OCI-LY3 (cell line): ENCODE data around the gene LSM12.
A peak's percentile ranks its signal among the peaks of the same experiment; 100 is the strongest.

Source experiments
- H2AFZ ChIP-seq: fragments of 200-600, 300-600 bp; shearing (Covaris generic); 2 replicates; pipeline ENCODE4 v1.6.0; 2014; ENCODE audit warnings: antibody characterized with exemption, low read depth, low read length
- H3K27ac ChIP-seq: fragments of 200-600, 300-600 bp; sonication (generic); 2 replicates; pipeline ENCODE4 v1.5.1; 2014; ENCODE audit warnings: mild to moderate bottlenecking, low read length, moderate library complexity, mixed read lengths
- H3K27me3 ChIP-seq: fragments of 200-600, 300-600 bp; sonication (generic); 2 replicates; pipeline ENCODE4 v1.6.1; 2014; ENCODE audit warnings: low read depth, low read length, mixed read lengths
- H3K36me3 ChIP-seq: fragments of 200-600, 300-600 bp; sonication (generic); replicated peaks from 2 replicates; pipeline ENCODE3; 2014; ENCODE audit warnings: low read depth, low read length, mixed read lengths
- H3K4me1 ChIP-seq: fragments of 300-600, 200-600 bp; sonication (generic); 2 replicates; pipeline ENCODE4 v1.6.1; 2014; ENCODE audit warnings: low read length, mixed read lengths
- H3K4me2 ChIP-seq: fragments of 200-600, 300-600 bp; sonication (generic); 2 replicates; pipeline ENCODE4 v1.6.1; 2014; ENCODE audit warnings: low read length, mixed read lengths
- H3K4me3 ChIP-seq: fragments of 300-600, 200-600 bp; sonication (generic); 2 replicates; pipeline ENCODE4 v1.5.1; 2014; ENCODE audit warnings: antibody characterized with exemption, mild to moderate bottlenecking, low read length, moderate library complexity
- H3K79me2 ChIP-seq: fragments of 300-600, 200-600 bp; shearing (Covaris generic); 2 replicates; pipeline ENCODE4 v1.6.1; 2014; ENCODE audit warnings: mild to moderate bottlenecking, low read length, mixed read lengths
- H3K9ac ChIP-seq: fragments of 300-600, 200-600 bp; shearing (Covaris generic); 2 replicates; pipeline ENCODE4 v1.6.0; 2014; ENCODE audit warnings: mild to moderate bottlenecking, low read length, moderate library complexity
- H3K9me3 ChIP-seq: fragments of 200-600, 300-600 bp; shearing (Covaris generic); 2 replicates; pipeline ENCODE4 v1.6.1; 2014; ENCODE audit warnings: low read length, mixed read lengths; ENCODE audit not compliant: insufficient read depth
- H4K20me1 ChIP-seq: fragments of 200-600, 300-600 bp; sonication (generic); 2 replicates; pipeline ENCODE4 v1.6.1; 2016; ENCODE audit warnings: low read length, mixed read lengths; ENCODE audit not compliant: insufficient read depth
- CTCF ChIP-seq: fragments of 200-600, 300-600 bp; sonication (generic); IDR thresholded peaks from 2 replicates; pipeline ENCODE4 v1.5.1; 2014; ENCODE audit warnings: antibody characterized with exemption, low read length, low read depth
- EZH2phosphoT487 ChIP-seq: fragments of 200-600 bp; shearing (Covaris generic); IDR thresholded peaks from 2 replicates; pipeline ENCODE4 v1.6.1; 2018; ENCODE audit warnings: antibody characterized with exemption, mixed run types, low read depth

The LSM12 gene

GRCh38 chr17:44065668-44066203 is 735 bp downstream of the LSM12 start:
- Histone ChIP-seq H3K27ac (peak overlapping the region; percentile 89), H2AFZ (no peak overlapping the region), H3K36me3 (peaks cover 25% of the 10 kb centered on the region), H3K27me3 (no peaks in the 10 kb centered on the region), H3K79me2 (peaks cover 60% of the 10 kb centered on the region), H3K4me1 (peaks cover 21% of the 10 kb centered on the region), H3K9ac (peak overlapping the region; percentile 94), H3K4me2 (peak overlapping the region; percentile 72), H3K4me3 (peak overlapping the region; percentile 95), H3K9me3 (no peaks in the 10 kb centered on the region), H4K20me1 (0 out of 2 replicates have a peak, but pooled peaks cover 3% of the 10 kb centered on the region)
- TF ChIP-seq EZH2phosphoT487 (no peak), CTCF (no peak)

- Histone ChIP-seq H4K20me1 (0 out of 2 replicates have a peak, but pooled peaks cover 3% of the 10 kb centered on the region), H3K79me2 (peaks cover 76% of the 10 kb centered on the region), H2AFZ (no peak overlapping the region), H3K9me3 (no peaks in the 10 kb centered on the region), H3K9ac (no peak overlapping the region), H3K27ac (no peak overlapping the region), H3K4me2 (no peak overlapping the region), H3K36me3 (peaks cover 37% of the 10 kb centered on the region), H3K4me3 (no peak overlapping the region), H3K4me1 (peaks cover 15% of the 10 kb centered on the region), H3K27me3 (no peaks in the 10 kb centered on the region)
- TF ChIP-seq CTCF (no peak), EZH2phosphoT487 (no peak)
These were observed 2.5 kb downstream of the LSM12 start for GRCh38 chr17:44063704-44064639.

GRCh38 chr17:44062871-44063270 is 3.6 kb downstream of the LSM12 start:
- no peak overlapping the region for H2AFZ ChIP-seq
- H3K4me3 ChIP-seq = no peak overlapping the region
- no peaks in the 10 kb centered on the region for H3K9me3 ChIP-seq
- no peaks in the 10 kb centered on the region for H3K27me3 ChIP-seq
- peaks cover 15% of the 10 kb centered on the region for H3K4me1 ChIP-seq
- H3K36me3 ChIP-seq = peaks cover 43% of the 10 kb centered on the region
- H3K27ac ChIP-seq = no peak overlapping the region
- H3K4me2 ChIP-seq = no peak overlapping the region
- TF ChIP-seq CTCF (no peak), EZH2phosphoT487 (no peak)
- 0 out of 2 replicates have a peak, but pooled peaks cover 3% of the 10 kb centered on the region for H4K20me1 ChIP-seq
- peaks cover 85% of the 10 kb centered on the region for H3K79me2 ChIP-seq
- no peak overlapping the region for H3K9ac ChIP-seq

- Histone ChIP-seq H3K9ac (no peak overlapping the region), H3K4me2 (no peak overlapping the region), H3K27me3 (no peaks in the 10 kb centered on the region), H4K20me1 (0 out of 2 replicates have a peak, but pooled peaks cover 3% of the 10 kb centered on the region), H3K79me2 (peaks cover 92% of the 10 kb centered on the region), H3K27ac (no peak overlapping the region), H3K36me3 (peaks cover 43% of the 10 kb centered on the region), H3K4me3 (no peak overlapping the region), H3K4me1 (peaks cover 9% of the 10 kb centered on the region), H3K9me3 (no peaks in the 10 kb centered on the region), H2AFZ (no peak overlapping the region)
- TF ChIP-seq EZH2phosphoT487 = no peak
- no peak for TF ChIP-seq CTCF
These were observed 5.0 kb downstream of the LSM12 start for GRCh38 chr17:44061446-44061845.
